BLaER1 (cell line): ENCODE results near the gene GAP43.

Experiments
- H3K27ac ChIP-seq: shearing (Covaris generic); formaldehyde crosslinking; 2 replicates; pipeline ENCODE4 v1.8.1; 2022
- H3K27me3 ChIP-seq: shearing (Covaris generic); formaldehyde crosslinking; 2 replicates; pipeline ENCODE4 v1.8.1; 2022
- H3K36me3 ChIP-seq: shearing (Covaris generic); formaldehyde crosslinking; 2 replicates; pipeline ENCODE4 v1.8.1; 2022
- H3K4me1 ChIP-seq: shearing (Covaris generic); formaldehyde crosslinking; 2 replicates; pipeline ENCODE4 v1.8.1; 2022
- H3K4me2 ChIP-seq: shearing (Covaris generic); formaldehyde crosslinking; 2 replicates; pipeline ENCODE4 v1.8.1; 2022
- H3K4me3 ChIP-seq: shearing (Covaris generic); formaldehyde crosslinking; 2 replicates; pipeline ENCODE4 v1.8.1; 2022
- H3K9ac ChIP-seq: shearing (Covaris generic); formaldehyde crosslinking; 2 replicates; pipeline ENCODE4 v1.8.1; 2022
- H3K9me3 ChIP-seq: shearing (Covaris generic); formaldehyde crosslinking; 2 replicates; pipeline ENCODE4 v1.8.1; 2022
- H4K20me1 ChIP-seq: shearing (Covaris generic); formaldehyde crosslinking; 2 replicates; pipeline ENCODE4 v1.8.1; 2022
- Cebpa-rat ChIP-seq: shearing (Covaris generic); IDR thresholded peaks from 2 replicates; pipeline ENCODE4 v1.8.1; 2022

Gene GAP43

GRCh38 chr3:115659253-115660220, 36.2 kb downstream of the GAP43 start:
- H3K4me2 ChIP-seq: peak overlapping the region; percentile 89
- H3K27ac ChIP-seq: peak overlapping the region; percentile 94
- no peak for TF ChIP-seq Cebpa-rat
- H3K27me3 ChIP-seq: no peaks in the 10 kb centered on the region
- no peaks in the 10 kb centered on the region for H4K20me1 ChIP-seq
- H3K4me1 ChIP-seq: peaks cover 52% of the 10 kb centered on the region
- no peaks in the 10 kb centered on the region for H3K9me3 ChIP-seq
- no peaks in the 10 kb centered on the region for H3K36me3 ChIP-seq
- peak overlapping the region; percentile 89 for H3K9ac ChIP-seq
- peak overlapping the region; percentile 69; the same call in 1 of the 2 replicates for H3K4me3 ChIP-seq

GRCh38 chr3:115660646-115661337, 37.5 kb downstream of the GAP43 start:
- Histone ChIP-seq H3K4me2 (peak overlapping the region; percentile 89), H3K4me3 (no peak overlapping the region; the same call in 1 of the 2 replicates), H4K20me1 (no peaks in the 10 kb centered on the region), H3K9me3 (no peaks in the 10 kb centered on the region), H3K9ac (peak overlapping the region; percentile 56), H3K4me1 (peaks cover 52% of the 10 kb centered on the region), H3K27me3 (no peaks in the 10 kb centered on the region), H3K36me3 (no peaks in the 10 kb centered on the region), H3K27ac (peak overlapping the region; percentile 94)
- TF ChIP-seq Cebpa-rat: no peak

- H3K4me1 ChIP-seq: peaks cover 49% of the 10 kb centered on the region
- no peaks in the 10 kb centered on the region for H3K27me3 ChIP-seq
- H3K36me3 ChIP-seq: no peaks in the 10 kb centered on the region
- H3K4me3 ChIP-seq: no peak overlapping the region
- no peak overlapping the region for H3K9ac ChIP-seq
- TF ChIP-seq Cebpa-rat: no peak
- H3K4me2 ChIP-seq: no peak overlapping the region
- no peaks in the 10 kb centered on the region for H4K20me1 ChIP-seq
- H3K27ac ChIP-seq: no peak overlapping the region
- H3K9me3 ChIP-seq: no peaks in the 10 kb centered on the region
Observed at GRCh38 chr3:115662356-115662755, 39.0 kb downstream of the GAP43 start.

- Histone ChIP-seq H3K36me3 (no peaks in the 10 kb centered on the region), H3K4me3 (no peak overlapping the region), H3K27ac (no peak overlapping the region), H4K20me1 (no peaks in the 10 kb centered on the region), H3K4me1 (peaks cover 45% of the 10 kb centered on the region), H3K9ac (no peak overlapping the region), H3K9me3 (no peaks in the 10 kb centered on the region), H3K4me2 (no peak overlapping the region), H3K27me3 (no peaks in the 10 kb centered on the region)
- no peak for TF ChIP-seq Cebpa-rat
Observed at GRCh38 chr3:115663414-115663813, 40.1 kb downstream of the GAP43 start.

GRCh38 chr3:115666081-115666480, 42.8 kb downstream of the GAP43 start:
- no peak for TF ChIP-seq Cebpa-rat
- Histone ChIP-seq H3K36me3 (no peaks in the 10 kb centered on the region), H3K4me2 (no peak overlapping the region), H3K9me3 (no peaks in the 10 kb centered on the region), H3K4me3 (no peak overlapping the region), H3K4me1 (peaks cover 21% of the 10 kb centered on the region), H3K27me3 (no peaks in the 10 kb centered on the region), H3K9ac (no peak overlapping the region), H3K27ac (no peak overlapping the region), H4K20me1 (no peaks in the 10 kb centered on the region)

- peaks cover 10% of the 10 kb centered on the region for H3K4me1 ChIP-seq
- TF ChIP-seq Cebpa-rat: no peak
- H3K36me3 ChIP-seq: no peaks in the 10 kb centered on the region
- no peak overlapping the region for H3K9ac ChIP-seq
- H3K9me3 ChIP-seq: no peaks in the 10 kb centered on the region
- no peaks in the 10 kb centered on the region for H3K27me3 ChIP-seq
- no peak overlapping the region for H3K4me3 ChIP-seq
- no peak overlapping the region for H3K4me2 ChIP-seq
- no peaks in the 10 kb centered on the region for H4K20me1 ChIP-seq
- no peak overlapping the region for H3K27ac ChIP-seq
Observed at GRCh38 chr3:115666920-115667737, 43.8 kb downstream of the GAP43 start.

GRCh38 chr3:115667738-115668065, 44.4 kb downstream of the GAP43 start:
- no peak overlapping the region for H3K4me3 ChIP-seq
- H3K4me2 ChIP-seq: no peak overlapping the region
- H3K4me1 ChIP-seq: peaks cover 10% of the 10 kb centered on the region
- no peak overlapping the region for H3K9ac ChIP-seq
- H3K27me3 ChIP-seq: no peaks in the 10 kb centered on the region
- no peak overlapping the region for H3K27ac ChIP-seq
- H3K36me3 ChIP-seq: no peaks in the 10 kb centered on the region
- no peak for TF ChIP-seq Cebpa-rat
- H3K9me3 ChIP-seq: no peaks in the 10 kb centered on the region
- no peaks in the 10 kb centered on the region for H4K20me1 ChIP-seq

- Histone ChIP-seq H3K4me3 (no peak overlapping the region), H3K27ac (no peak overlapping the region), H3K9ac (no peak overlapping the region), H3K9me3 (no peaks in the 10 kb centered on the region), H3K27me3 (no peaks in the 10 kb centered on the region), H4K20me1 (no peaks in the 10 kb centered on the region), H3K4me2 (no peak overlapping the region), H3K36me3 (no peaks in the 10 kb centered on the region), H3K4me1 (peaks cover 10% of the 10 kb centered on the region)
- no peak for TF ChIP-seq Cebpa-rat
Observed at GRCh38 chr3:115670911-115671310, 47.6 kb downstream of the GAP43 start.

- H3K9ac ChIP-seq: no peak overlapping the region
- TF ChIP-seq Cebpa-rat: no peak
- no peaks in the 10 kb centered on the region for H3K9me3 ChIP-seq
- H3K27me3 ChIP-seq: no peaks in the 10 kb centered on the region
- H3K4me3 ChIP-seq: no peak overlapping the region
- H3K4me2 ChIP-seq: no peak overlapping the region
- H3K27ac ChIP-seq: no peak overlapping the region
- peaks cover 7% of the 10 kb centered on the region for H3K4me1 ChIP-seq
- H4K20me1 ChIP-seq: no peaks in the 10 kb centered on the region
- H3K36me3 ChIP-seq: no peaks in the 10 kb centered on the region
Observed at GRCh38 chr3:115671761-115672455, 48.6 kb downstream of the GAP43 start.
